ENCODE measurements around the gene SSTR3.

DNA sequence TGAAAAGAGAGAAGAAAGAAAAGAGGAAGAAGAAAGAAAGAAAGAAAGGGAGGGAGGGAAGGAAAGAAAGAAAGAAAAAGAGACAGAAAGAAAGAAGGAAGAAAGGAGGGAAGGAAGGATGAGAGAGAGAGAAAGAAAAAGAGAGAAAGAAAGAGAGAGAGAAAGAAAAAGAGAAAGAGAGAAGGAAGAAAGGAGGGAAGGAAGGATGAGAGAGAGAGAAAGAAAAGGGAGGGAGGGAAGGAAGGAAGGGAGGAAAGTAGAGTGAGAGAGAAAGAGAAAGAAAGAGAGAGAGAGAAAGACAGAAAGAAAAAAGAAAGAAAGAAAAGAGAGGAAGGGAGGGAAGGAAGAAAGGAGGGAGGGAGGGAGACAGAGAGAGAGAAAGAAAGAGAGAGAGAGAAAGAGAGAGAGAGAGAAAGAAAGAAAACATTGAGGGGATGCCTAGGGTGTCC is 43.3 kb upstream of the SSTR3 start:
- TF ChIP-seq TOX (CRISPR knock-in tag; IDR thresholded peaks at IDR 0.05; ENCODE audit: borderline replicate concordance) (no peak), ARNTL (CRISPR knock-in tag; IDR thresholded peaks at IDR 0.05; ENCODE audit: borderline replicate concordance, low read depth) (no peak), PPARA (CRISPR knock-in tag; IDR thresholded peaks at IDR 0.05; ENCODE audit: borderline replicate concordance) (no peak), ESRRG (CRISPR knock-in tag; IDR thresholded peaks at IDR 0.05) (no peak), TCF4 (CRISPR knock-in tag; IDR thresholded peaks at IDR 0.05; ENCODE audit: borderline replicate concordance) (no peak), TSHZ2 (CRISPR knock-in tag; IDR thresholded peaks at IDR 0.05) (no peak), CSDC2 (CRISPR knock-in tag; IDR thresholded peaks at IDR 0.05) (no peak), BACH2 (CRISPR knock-in tag; IDR thresholded peaks at IDR 0.05; ENCODE audit: borderline replicate concordance) (no peak), CREB5 (CRISPR knock-in tag; IDR thresholded peaks at IDR 0.05; ENCODE audit: low read depth) (no peak), POU6F1 (CRISPR knock-in tag; IDR thresholded peaks at IDR 0.05; ENCODE audit: borderline replicate concordance, low read depth) (no peak)
- TF ChIP-seq, protein P1, sequence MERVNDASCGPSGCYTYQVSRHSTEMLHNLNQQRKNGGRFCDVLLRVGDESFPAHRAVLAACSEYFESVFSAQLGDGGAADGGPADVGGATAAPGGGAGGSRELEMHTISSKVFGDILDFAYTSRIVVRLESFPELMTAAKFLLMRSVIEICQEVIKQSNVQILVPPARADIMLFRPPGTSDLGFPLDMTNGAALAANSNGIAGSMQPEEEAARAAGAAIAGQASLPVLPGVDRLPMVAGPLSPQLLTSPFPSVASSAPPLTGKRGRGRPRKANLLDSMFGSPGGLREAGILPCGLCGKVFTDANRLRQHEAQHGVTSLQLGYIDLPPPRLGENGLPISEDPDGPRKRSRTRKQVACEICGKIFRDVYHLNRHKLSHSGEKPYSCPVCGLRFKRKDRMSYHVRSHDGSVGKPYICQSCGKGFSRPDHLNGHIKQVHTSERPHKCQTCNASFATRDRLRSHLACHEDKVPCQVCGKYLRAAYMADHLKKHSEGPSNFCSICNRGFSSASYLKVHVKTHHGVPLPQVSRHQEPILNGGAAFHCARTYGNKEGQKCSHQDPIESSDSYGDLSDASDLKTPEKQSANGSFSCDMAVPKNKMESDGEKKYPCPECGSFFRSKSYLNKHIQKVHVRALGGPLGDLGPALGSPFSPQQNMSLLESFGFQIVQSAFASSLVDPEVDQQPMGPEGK (CRISPR knock-in tag; IDR thresholded peaks at IDR 0.05; ENCODE audit: borderline replicate concordance) = no peak

Data from SK-N-SH treated with all-trans-retinoic acid at 6 μM for 48 hours (cell line).